Neuronal stem cell (in vitro differentiated cells): ENCODE measurements around the gene NADK2.

ENCODE experiments used
- DNase-seq: peaks from one replicate; pipeline ENCODE4 v3.0.0-alpha.2; 2013; ENCODE audit warnings: low spot score
- H2AFZ ChIP-seq: one replicate; pipeline ENCODE4 v1.6.1; 2013; ENCODE audit warnings: mild to moderate bottlenecking, low read length, inconsistent platforms
- H2AK5ac ChIP-seq: 2 replicates; pipeline ENCODE4 v1.6.1; 2013; ENCODE audit warnings: low read depth, mild to moderate bottlenecking, inconsistent platforms, low read length, moderate library complexity, mixed read lengths
- H2BK120ac ChIP-seq: 2 replicates; pipeline ENCODE4 v1.6.1; 2013; ENCODE audit warnings: low read depth, mild to moderate bottlenecking, inconsistent platforms, low read length, moderate library complexity, mixed read lengths
- H2BK12ac ChIP-seq: one replicate; pipeline ENCODE4 v1.6.1; 2013; ENCODE audit warnings: low read length, inconsistent platforms
- H2BK15ac ChIP-seq: 2 replicates; pipeline ENCODE4 v1.6.1; 2013; ENCODE audit warnings: mild to moderate bottlenecking, low read length, inconsistent platforms, mixed read lengths
- H2BK5ac ChIP-seq: one replicate; pipeline ENCODE4 v1.6.1; 2013; ENCODE audit warnings: inconsistent platforms, mild to moderate bottlenecking, low read length, moderate library complexity
- H3K14ac ChIP-seq: one replicate; pipeline ENCODE4 v1.6.1; 2013; ENCODE audit warnings: low read length, inconsistent platforms
- H3K18ac ChIP-seq: 2 replicates; pipeline ENCODE4 v1.6.1; 2013; ENCODE audit warnings: low read length, inconsistent platforms
- H3K23ac ChIP-seq: 2 replicates; pipeline ENCODE4 v1.6.1; 2013; ENCODE audit warnings: low read depth, mild to moderate bottlenecking, mixed read lengths, low read length, inconsistent platforms; ENCODE audit not compliant: poor library complexity
- H3K27ac ChIP-seq: replicated peaks from 3 replicates; pipeline ENCODE4 v1.5.1; 2013; ENCODE audit warnings: low read length, inconsistent platforms
- H3K27me3 ChIP-seq, 3 experiments: 2 replicates each; pipeline ENCODE4 v1.6.1; 2013; ENCODE audit warnings: low read length in 3 of 3, mild to moderate bottlenecking in 2 of 3, inconsistent platforms in 1 of 3, low read depth in 1 of 3, mixed read lengths in 1 of 3, moderate library complexity in 1 of 3; ENCODE audit not compliant: control insufficient read depth in 3 of 3, insufficient read depth in 3 of 3
- H3K36me3 ChIP-seq, 2 donors: replicated peaks in 1 of 2; 2 replicates each; pipeline ENCODE4 v1.6.1; 2013; ENCODE audit warnings: low read length in 2 of 2; ENCODE audit not compliant: control insufficient read depth in 2 of 2, insufficient read depth in 2 of 2
- H3K4ac ChIP-seq: 2 replicates; pipeline ENCODE4 v1.6.1; 2013; ENCODE audit warnings: inconsistent platforms, mild to moderate bottlenecking, low read length, moderate library complexity
- H3K4me1 ChIP-seq, 2 donors: 1 replicate in 1 of 2; 2 replicates in 1 of 2; pipeline ENCODE4 v1.6.1; 2013; ENCODE audit warnings: low read length in 2 of 2, low read depth in 1 of 2; ENCODE audit not compliant: control insufficient read depth in 2 of 2, insufficient read depth in 1 of 2
- H3K4me2 ChIP-seq: one replicate; pipeline ENCODE4 v1.6.1; 2013; ENCODE audit warnings: mild to moderate bottlenecking, low read length, inconsistent platforms; ENCODE audit not compliant: insufficient read depth, poor library complexity, severe bottlenecking
- H3K4me3 ChIP-seq, 2 donors: 2 replicates each; pipeline ENCODE4 v1.5.1; 2013; ENCODE audit warnings: low read length in 2 of 2, mild to moderate bottlenecking in 2 of 2, inconsistent platforms in 1 of 2, moderate library complexity in 1 of 2
- H3K79me1 ChIP-seq: one replicate; pipeline ENCODE4 v1.6.1; 2013; ENCODE audit warnings: low read depth, mild to moderate bottlenecking, inconsistent platforms, low read length, moderate library complexity
- H3K9ac ChIP-seq: one replicate; pipeline ENCODE4 v1.6.1; 2013; ENCODE audit warnings: mild to moderate bottlenecking, low read depth, low read length, inconsistent platforms; ENCODE audit not compliant: poor library complexity
- H3K9me3 ChIP-seq, 2 donors: replicated peaks in 1 of 2; 2 replicates each; pipeline versions ENCODE3 to v1.6.1; 2013; ENCODE audit warnings: low read length in 2 of 2, mild to moderate bottlenecking in 2 of 2, inconsistent platforms in 1 of 2, low read depth in 1 of 2, mixed read lengths in 1 of 2, moderate library complexity in 1 of 2; ENCODE audit not compliant: control insufficient read depth in 2 of 2, insufficient read depth in 1 of 2
- H4K8ac ChIP-seq: one replicate; pipeline ENCODE4 v1.6.1; 2013; ENCODE audit warnings: low read depth, mild to moderate bottlenecking, inconsistent platforms, low read length, moderate library complexity
- H4K91ac ChIP-seq: one replicate; pipeline ENCODE4 v1.6.1; 2013; ENCODE audit warnings: low read length, low read depth, mild to moderate bottlenecking, inconsistent platforms; ENCODE audit not compliant: poor library complexity
- WGBS, 2 donors: extraction: QIAGEN DNeasy Blood & Tissue Kit; methylation state at CpG; one replicate each; pipeline ENCODE4 v1.1.7; 2013; ENCODE audit warnings: missing lambda C conversion rate in 2 of 2, mixed read lengths in 1 of 2; ENCODE audit not compliant: insufficient read length in 2 of 2, insufficient replicate concordance in 1 of 2; ENCODE audit errors: extremely low coverage in 2 of 2; 5-methylcytosine and 5-hydroxymethylcytosine counted together

Gene NADK2

DNA sequence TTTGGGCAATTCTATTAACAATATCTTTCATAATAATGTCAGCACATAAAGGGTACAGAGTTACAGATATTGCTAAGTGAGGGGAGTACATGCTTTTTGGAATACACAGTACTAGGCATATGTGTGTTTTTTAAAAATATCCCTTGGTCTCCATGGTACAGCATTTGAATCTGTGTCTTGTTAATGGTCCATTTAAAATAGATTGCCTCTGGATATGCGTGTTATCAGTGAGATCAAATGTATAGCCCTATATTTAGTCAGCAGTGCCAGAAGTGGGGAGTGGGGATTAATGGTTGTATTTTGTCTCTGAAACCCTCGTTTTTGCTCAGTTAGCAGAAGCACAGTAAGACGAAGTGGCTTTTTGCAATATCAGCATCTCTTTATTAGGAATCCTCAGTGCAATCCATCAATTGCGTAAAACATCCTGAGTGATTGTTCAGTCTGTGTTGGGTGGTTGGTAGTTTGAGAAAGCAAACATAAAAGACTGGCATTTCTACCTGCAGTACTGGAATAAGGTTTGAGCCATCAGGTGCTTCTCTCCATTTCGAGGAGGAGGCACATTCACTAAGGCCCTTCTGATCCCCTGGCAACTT, 70.8 kb downstream of the NADK2 start:
- H4K8ac ChIP-seq = no peak overlapping the region
- H3K9ac ChIP-seq = no peak overlapping the region
- H2BK5ac ChIP-seq = no peak overlapping the region
- H3K27me3 ChIP-seq = no peaks in the 10 kb centered on the region
- no peak overlapping the region for H3K4ac ChIP-seq
- no peak overlapping the region for H3K4me3 ChIP-seq
- no peak overlapping the region for H2AFZ ChIP-seq
- H3K14ac ChIP-seq = no peak overlapping the region
- no peak overlapping the region for H3K23ac ChIP-seq
- no peaks in the 10 kb centered on the region for H3K79me1 ChIP-seq
- H3K18ac ChIP-seq = no peak overlapping the region
- no peaks in the 10 kb centered on the region for H3K9me3 ChIP-seq
- H2AK5ac ChIP-seq = no peak overlapping the region
- H2BK12ac ChIP-seq = no peak overlapping the region
- no peak for DNase-seq
- H2BK15ac ChIP-seq = no peak overlapping the region
- no peak overlapping the region for H4K91ac ChIP-seq
- H3K4me2 ChIP-seq = no peak overlapping the region
- H3K36me3 ChIP-seq = peaks cover 25 to 99% of the 10 kb centered on the region in 2 donors
- H2BK120ac ChIP-seq = no peak overlapping the region
- whole genome bisulfite sequencing, 2 donors = no CpG with 5 or more reads among the region's 5 CpGs
- no peak overlapping the region for H3K27ac ChIP-seq
- no peaks in the 10 kb centered on the region for H3K4me1 ChIP-seq

DNA sequence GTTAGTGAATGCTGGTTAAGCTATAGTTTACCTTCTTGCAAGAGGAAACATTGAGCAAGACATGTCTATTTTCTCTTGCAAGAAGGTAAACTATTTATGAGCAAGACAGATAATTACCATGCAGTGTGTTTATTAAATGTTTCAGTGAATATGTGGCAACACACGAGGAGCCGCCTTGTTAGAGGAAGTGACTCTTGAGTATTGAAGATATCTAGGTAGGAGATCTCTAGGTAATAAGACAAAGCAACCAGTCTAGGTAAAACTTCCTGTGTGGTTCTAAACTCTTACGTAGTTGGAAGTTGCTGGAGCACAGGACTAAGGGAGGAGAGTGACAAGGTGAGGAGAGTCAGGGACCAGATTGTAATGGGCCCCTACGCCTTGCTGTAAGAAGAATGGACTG, 73.0 kb downstream of the NADK2 start:
- Histone ChIP-seq H3K4ac (no peak overlapping the region), H3K4me2 (no peak overlapping the region), H2AK5ac (no peak overlapping the region), H2BK12ac (no peak overlapping the region), H2AFZ (no peak overlapping the region), H3K79me1 (peaks cover 1% of the 10 kb centered on the region), H3K18ac (no peak overlapping the region), H3K23ac (no peak overlapping the region), H2BK5ac (no peak overlapping the region), H2BK15ac (no peak overlapping the region), H3K27me3 (no peaks in the 10 kb centered on the region), H3K36me3 (peaks cover 29 to 99% of the 10 kb centered on the region in 2 donors), H3K4me1 (no peaks in the 10 kb centered on the region), H2BK120ac (no peak overlapping the region), H4K91ac (no peak overlapping the region), H4K8ac (no peak overlapping the region), H3K14ac (no peak overlapping the region), H3K9me3 (no peaks in the 10 kb centered on the region), H3K9ac (no peak overlapping the region), H3K4me3 (no peak overlapping the region), H3K27ac (no peak overlapping the region)
- DNase-seq = no peak
- WGBS, 2 donors = no CpG with 5 or more reads among the region's 4 CpGs

DNA sequence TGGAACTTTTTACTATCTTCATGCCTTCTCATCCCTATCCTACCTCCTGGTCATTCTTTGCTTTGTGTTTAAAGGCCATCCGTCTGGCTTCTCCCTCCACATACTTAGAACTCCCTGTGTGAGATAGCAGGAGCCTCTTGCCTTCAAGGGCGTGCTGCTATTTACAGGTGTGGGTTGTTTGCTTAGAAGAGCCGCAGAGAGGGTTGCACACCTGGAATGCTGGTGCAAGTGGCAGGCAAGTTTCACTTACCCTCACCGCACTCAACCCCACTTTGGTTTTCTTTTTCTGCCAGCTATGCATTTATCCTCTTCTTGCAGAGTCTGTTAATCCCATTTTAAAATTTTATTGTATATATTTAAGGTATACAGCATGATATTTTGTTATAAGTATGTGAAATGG, 77.3 kb downstream of the NADK2 start:
- H3K4ac ChIP-seq = no peak overlapping the region

GRCh38 chr5:36162810-36163486, 78.8 kb downstream of the NADK2 start:
- Histone ChIP-seq H3K9ac (no peak overlapping the region), H3K23ac (no peak overlapping the region), H3K4me1 (no peaks in the 10 kb centered on the region), H3K79me1 (peaks cover 3% of the 10 kb centered on the region), H2BK120ac (no peak overlapping the region), H3K36me3 (peaks cover 41 to 100% of the 10 kb centered on the region in 2 donors), H3K18ac (no peak overlapping the region), H3K4me3 (no peak overlapping the region), H3K27ac (no peak overlapping the region), H4K8ac (no peak overlapping the region), H2AK5ac (no peak overlapping the region), H2AFZ (no peak overlapping the region), H3K27me3 (no peaks in the 10 kb centered on the region), H3K4ac (no peak overlapping the region), H3K14ac (no peak overlapping the region), H2BK5ac (no peak overlapping the region), H2BK12ac (no peak overlapping the region), H3K4me2 (no peak overlapping the region), H3K9me3 (no peaks in the 10 kb centered on the region), H2BK15ac (no peak overlapping the region), H4K91ac (no peak overlapping the region)
- no CpG with 5 or more reads among the region's 9 CpGs for WGBS, 2 donors
- DNase-seq = no peak

More for the DNA sequence above, 77.3 kb downstream of the NADK2 start:
- Histone ChIP-seq H2AK5ac (no peak overlapping the region), H2BK15ac (no peak overlapping the region), H3K79me1 (peaks cover 1% of the 10 kb centered on the region), H3K9ac (no peak overlapping the region), H2BK120ac (no peak overlapping the region), H2AFZ (no peak overlapping the region), H3K27ac (no peak overlapping the region), H3K23ac (no peak overlapping the region), H3K4me3 (no peak overlapping the region), H3K14ac (no peak overlapping the region), H4K91ac (no peak overlapping the region), H3K36me3 (peaks cover 38 to 99% of the 10 kb centered on the region in 2 donors), H3K27me3 (no peaks in the 10 kb centered on the region), H2BK5ac (no peak overlapping the region), H3K4me1 (no peaks in the 10 kb centered on the region), H3K4me2 (no peak overlapping the region), H3K9me3 (no peaks in the 10 kb centered on the region), H3K18ac (no peak overlapping the region), H4K8ac (no peak overlapping the region), H2BK12ac (no peak overlapping the region)
- no CpG with 5 or more reads among the region's 4 CpGs for WGBS, 2 donors
- DNase-seq = no peak
